Activated CD4-positive, CD25-positive, alpha-beta regulatory T cell treated with anti-CD3 and anti-CD28 coated beads, Interleukin-2, amount 50 U/mL, for 16 hours (primary cell): ENCODE data around the gene MAN1C1.

Source experiments
- DNase-seq: peaks from one replicate; pipeline ENCODE4 v3.0.0-alpha.2; 2020; ENCODE audit warnings: low read depth, low spot score

The MAN1C1 gene

DNA sequence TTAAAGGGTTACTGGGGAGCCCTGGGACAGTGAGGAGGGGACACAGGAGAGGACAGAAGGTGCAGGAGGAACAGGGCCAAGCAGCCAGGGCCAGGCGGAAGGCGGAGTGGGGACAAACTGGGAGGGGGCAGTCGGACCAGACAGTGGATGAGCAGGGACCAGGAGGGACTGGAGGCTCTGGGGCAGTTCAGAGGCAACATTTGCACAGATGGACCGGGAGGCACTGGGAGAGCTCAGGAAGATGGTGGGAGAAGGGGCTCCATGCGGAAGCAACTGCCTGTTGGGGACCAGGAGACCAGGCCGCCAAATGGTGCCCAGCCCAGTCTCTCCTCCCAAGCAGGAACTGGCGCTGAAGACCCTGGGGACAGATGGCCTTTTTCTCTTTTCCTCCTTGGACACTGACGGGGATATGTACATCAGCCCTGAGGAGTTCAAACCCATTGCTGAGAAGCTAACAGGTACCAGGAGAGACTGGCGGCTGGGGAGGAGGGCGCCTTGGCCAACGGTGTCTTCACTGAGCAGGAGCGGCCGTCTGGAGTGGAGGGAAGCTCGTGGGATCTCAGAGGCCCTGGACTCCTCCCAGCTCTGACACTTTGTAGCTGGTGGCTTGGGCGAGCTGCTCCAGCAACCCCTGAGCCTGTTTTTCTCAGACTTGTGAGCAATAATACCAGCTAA lies 184.2 kb downstream of the MAN1C1 start:
- no peak for DNase-seq

DNA sequence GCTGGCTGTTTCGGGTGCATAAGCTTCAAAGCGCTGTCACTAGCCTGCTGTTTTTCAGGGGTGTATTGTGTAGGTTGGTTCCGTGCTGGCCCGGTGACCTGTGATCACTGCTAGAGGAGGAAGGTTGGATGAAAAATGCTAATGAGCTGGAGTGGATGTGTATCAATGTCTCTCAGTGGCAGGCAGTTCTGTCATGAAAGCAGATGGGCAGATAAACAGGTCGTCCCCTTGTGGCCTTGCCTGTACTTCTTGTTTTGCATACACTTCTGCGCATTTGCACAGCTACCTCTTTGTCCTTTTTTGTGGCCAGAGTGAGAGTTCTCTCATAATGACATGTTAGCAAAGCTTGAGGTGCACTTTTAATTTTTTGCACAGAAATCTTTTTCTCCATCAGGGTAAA lies 186.3 kb downstream of the MAN1C1 start:
- no peak for DNase-seq

DNA sequence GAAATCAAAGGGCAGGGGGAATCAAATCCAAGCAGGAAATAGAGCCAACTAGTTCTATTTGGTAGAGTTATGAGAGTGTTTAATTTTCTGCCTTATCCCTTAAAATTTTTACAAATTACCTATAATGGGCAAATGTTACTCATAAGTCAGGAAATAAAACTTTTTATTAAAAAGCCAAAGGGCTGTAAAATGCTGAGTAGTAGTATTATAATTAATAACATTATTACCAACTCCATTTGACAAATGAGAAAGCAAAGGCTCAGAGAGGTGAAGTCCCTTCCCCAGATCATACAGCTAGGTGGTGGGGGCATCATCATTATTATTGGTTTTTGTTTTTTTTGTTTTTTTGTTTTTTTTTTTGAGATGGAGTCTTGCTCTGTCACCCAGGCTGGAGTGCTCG lies 186.8 kb downstream of the MAN1C1 start:
- DNase-seq: no peak

DNA sequence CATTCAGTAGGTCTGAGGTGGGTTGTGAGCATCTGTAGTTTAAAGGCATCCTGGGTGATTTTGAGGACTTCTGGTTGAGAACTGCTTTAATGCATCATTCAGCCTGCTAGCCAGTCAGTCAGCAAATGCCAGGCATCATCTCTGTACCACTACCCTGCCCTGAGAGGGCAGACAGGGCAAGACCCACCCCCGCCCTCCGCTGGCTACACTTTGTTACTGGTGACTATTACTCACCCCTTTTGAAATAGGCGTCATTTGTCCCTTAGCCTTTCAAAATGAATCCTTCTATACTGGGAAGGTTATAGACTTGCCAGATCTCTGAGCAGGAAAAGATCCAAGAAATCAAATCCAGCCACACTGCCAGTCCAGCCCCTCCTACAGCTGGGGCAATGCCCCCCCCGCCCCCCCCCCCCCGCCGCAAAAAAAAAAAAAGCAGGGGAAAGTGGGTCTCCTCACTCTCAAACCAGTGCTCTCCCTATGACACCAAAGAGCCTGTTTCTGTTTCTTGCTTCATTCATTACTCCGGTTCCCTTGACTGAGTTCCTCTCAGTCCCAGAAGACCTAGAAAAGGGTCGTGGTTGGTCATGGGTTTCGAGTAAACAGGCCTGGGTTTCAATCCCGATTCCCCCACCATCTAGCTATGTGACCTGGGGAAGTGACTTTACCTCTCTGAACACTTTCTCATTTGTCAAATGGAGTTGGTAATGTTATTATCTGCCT lies 187.8 kb downstream of the MAN1C1 start:
- no peak for DNase-seq

DNA sequence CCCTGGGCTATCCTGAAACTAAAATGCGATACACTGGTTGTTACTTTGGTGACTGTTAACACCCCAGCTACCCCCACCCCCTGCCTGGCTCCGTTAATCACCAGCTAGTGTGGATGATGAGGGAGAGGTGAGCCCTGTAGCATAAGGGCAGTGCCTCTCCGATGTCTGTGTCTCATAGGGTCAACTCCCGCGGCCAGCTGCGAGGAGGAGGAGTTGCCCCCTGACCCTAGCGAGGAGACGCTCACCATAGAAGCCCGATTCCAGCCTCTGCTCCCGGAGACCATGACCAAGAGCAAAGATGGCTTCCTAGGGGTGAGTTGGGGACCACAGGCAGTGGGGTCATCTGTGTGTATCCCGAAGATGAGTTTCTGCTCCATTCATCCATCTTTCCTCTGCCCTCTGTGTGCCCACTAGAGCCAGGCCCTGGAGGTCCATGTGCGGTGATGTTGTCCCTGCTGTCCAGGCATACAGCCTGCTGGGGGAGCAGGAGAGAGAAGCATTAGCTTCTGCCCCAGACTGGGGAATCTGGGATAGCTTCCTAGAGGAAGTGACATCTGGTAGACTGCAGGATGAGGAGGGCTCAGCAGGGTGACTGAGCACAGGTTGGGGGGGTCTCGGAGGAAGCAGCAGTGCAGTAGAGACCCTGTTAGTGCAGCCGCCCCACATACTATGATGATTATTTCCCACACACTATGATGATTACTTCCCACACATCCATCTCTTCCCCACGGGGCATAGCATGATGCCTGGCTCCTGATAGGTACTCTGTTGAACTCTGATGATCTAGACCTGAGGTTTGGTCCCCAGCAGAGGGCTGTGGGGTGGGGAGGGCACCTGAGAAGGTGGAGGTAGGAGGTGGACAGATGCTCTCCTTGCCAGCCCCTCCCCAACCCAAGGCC lies 188.6 kb downstream of the MAN1C1 start:
- no peak for DNase-seq

DNA sequence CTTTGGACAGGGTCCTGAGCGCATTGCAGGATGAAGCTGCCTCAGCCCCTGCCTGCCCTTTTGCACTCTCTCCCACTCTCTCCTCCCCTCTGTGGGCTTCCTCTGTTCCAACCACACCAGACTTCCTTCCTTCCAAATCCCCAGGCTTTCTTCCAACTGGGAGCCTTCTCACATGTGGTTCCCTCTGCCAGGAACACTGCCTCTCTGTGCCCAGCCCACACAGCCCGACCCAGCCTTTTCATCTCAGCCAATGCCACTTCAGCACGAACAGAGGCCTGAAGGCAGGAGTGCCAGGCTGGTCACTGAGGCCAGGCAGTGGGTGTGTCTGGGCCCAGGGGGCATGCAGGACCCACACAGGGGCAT lies 189.3 kb downstream of the MAN1C1 start:
- DNase-seq: no peak

DNA sequence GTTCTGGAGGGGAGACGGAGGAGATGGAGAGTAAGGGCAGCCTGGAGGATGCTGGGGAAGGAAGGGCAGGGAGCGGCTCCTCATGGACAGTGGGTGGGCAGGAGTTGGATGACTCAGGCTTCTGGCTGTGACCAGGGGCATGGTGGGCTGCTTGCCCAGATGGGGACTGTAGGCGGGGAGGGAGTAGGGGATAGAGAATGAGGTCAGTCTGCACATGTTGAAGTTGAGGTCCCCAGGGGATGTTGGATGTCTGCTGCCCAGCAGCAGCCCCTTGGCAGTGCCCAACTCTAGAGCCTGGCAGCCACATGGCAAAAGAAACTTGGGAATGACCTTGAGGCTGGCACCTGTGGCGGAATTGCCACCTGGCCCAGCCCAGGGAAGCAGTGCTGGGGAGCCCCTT lies 189.8 kb downstream of the MAN1C1 start:
- DNase-seq: no peak

DNA sequence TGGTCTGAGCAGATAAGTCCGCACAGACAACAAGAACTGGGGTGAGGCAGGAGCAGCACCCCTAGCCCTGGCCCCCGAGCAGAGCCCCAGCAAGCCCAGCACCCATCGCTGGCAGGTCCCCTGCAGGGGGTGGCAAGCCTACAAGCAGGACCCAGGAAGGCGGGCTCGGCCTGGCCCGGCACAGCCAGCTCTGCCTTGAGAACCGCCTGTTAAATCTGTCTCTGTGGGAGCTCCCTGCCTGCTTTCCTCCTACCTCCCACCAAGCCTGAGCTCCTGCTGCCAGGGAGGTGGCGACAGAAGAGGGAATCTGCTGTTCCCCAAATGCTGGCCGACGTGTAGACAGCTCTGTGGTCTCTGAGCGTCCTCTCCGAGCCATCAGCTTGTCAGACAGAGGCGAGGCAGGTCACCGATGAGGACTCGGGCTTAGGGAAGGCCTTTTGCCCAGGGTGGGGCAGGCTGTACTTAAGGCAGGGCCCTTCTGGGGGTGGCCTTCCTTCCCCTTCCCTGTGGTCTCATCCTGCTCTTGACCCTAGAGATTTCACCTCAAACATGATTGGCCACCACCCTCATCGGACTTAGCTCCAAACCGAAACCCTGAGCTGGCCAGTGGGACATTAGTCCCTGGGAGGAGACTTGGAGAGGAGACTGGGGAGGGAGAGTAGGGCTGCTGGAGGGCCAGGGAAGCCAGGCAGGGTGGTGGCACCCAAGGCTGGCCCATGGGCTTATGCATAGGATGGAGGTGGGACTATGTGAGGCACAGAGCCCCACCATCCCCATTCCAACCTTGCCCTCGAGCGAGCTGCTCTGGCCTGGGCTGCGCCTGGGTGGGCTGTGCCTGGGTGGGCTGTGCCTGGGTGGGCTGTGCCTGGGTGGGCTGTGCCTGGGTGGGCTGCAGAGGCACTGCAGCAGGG lies 191.1 kb downstream of the MAN1C1 start:
- no peak for DNase-seq

DNA sequence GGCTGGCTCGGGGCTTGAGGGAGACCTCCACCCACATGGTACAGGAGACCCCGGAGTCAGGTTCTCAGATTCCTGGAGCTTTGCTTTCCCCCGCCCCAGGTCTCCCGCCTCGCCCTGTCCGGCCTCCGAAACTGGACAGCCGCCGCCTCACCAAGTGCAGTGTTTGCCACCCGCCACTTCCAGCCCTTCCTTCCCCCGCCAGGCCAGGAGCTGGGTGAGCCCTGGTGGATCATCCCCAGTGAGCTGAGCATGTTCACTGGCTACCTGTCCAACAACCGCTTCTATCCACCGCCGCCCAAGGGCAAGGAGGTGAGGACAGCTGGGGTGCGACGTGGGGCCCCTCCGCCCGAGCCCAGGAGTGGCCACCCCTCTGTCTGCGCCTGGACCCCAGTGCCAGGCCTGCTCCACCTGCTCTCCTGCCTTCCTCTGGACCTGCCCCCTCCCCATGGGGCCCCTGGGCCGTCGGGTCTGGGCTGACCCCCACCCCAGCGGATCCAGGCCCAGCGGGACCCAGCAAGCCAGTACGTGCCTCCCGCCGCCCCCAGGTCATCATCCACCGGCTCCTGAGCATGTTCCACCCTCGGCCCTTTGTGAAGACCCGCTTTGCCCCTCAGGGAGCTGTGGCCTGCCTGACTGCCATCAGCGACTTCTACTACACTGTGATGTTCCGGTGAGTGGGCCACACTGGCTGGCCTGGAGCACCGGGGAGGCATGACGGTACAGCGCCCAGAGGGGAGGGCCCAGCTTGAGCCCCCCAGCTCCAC lies 192.1 kb downstream of the MAN1C1 start:
- DNase-seq: no peak

DNA sequence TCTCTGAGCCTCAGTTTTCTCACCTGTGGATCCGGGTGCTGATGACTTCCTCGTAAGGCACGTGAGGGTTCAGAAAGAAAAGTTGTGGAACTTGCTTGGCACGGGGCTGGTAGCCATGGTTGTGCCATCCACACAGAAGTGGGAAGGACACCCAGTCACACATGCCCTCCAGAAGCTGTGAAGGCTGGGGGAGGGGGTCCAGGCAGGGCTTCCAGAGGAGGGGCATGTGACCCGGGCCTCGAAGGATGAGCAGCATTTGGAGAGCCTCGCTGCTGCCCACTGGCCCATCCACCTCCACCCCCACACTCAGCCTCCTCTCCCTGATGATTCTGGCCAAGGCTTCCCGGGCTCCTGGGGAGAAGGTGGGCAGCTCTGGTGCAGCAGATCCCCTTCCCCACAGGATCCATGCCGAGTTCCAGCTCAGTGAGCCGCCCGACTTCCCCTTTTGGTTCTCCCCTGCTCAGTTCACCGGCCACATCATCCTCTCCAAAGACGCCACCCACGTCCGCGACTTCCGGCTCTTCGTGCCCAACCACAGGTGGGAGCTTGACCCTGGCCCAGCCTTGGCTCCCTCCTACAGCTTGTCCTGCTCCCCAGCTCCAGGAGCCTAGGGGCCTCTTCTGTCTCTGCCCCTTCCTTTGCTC lies 192.8 kb downstream of the MAN1C1 start:
- DNase-seq: no peak

DNA sequence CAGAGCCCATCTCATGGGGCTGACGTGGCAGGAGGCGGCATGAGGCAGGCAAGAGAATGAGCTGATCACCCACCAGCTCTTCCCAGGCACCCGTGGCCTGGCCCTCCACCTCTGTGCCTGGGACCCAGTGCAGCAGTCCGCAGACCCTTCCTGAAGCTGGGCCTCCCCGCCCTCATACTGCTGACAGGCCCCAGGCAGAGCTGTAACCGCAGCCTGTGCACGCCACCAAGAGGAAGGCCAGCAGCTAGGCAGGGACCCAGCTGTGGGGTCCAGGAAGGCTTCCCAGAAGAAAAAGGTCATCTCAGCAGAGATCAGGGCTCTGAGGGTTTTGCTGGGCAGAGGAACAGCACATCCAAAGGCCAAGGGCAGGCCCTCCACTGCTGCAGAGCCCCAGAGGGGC lies 193.3 kb downstream of the MAN1C1 start:
- no peak for DNase-seq

DNA sequence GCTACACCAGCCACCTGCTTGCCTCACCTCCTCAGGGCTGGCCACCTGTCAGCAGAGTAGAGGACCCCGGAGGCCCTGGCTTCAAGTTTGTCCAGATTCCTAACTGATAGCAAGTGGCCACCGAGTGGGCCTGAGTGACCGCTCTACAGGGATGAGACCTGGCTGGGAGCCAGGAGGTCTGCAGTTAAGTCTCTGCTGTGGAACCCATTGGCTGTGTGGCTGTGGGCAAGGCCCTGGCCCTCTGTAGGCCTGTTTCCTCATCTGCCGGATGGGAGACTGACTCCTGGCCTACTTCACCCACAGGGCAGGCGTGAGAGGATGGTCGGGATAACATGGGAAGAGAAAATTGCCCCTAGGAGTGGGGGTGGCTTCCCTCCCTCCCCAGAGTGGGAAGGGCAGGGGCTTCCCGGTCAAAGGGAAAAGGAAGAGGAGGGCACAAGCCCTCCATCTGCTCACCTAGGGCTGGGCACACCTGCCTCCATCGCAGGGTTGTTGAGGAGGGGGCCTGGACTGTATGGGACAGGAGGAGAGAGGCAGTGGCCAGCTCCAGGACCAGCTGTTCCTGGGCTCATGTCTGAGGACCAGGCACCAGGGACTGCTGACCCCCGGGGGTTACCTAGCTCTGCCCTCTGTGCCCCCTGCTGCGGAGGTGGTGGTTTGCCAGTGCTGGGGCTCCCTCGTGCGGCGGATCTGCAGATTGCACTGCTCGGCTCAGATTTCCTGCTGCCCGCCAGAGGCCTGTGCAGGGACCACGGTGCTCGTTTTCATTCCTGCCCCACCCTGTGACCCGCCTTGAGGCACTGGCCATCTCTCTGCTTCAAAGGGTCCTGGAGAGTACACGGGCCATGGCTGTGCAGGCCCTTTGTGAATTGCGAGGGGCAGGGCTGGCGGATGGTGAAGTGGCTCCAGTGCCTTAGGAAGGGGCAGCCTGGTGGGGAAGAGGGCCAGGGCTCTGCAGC lies 194.0 kb downstream of the MAN1C1 start:
- peak; percentile 65 for DNase-seq

DNA sequence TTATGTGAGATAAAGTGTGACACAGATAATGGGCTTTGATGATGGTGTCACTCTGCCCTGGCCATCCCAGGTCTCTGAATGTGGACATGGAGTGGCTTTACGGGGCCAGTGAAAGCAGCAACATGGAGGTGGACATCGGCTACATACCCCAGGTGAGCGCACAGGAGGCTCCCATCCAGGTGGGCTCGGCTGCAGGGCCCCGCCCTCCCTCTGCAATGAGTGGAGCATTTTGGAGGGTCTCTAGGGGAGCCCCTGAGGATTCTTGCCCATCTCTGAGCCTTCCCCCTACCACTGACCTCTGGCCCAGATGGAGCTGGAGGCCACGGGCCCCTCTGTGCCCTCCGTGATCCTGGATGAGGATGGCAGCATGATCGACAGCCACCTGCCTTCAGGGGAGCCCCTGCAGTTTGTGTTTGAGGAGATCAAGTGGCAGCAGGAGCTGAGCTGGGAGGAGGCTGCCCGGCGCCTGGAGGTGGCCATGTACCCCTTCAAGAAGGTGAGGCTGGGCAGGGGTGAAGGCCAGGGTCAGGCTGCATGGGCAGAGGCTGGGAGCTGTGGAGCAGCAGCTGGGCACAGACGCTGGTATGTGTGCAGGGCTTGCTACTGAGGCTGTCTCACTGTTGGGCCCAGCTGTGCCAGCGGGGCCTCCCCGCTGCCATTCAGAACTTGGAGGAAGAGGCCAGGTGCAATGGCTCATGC lies 194.9 kb downstream of the MAN1C1 start:
- no peak for DNase-seq

DNA sequence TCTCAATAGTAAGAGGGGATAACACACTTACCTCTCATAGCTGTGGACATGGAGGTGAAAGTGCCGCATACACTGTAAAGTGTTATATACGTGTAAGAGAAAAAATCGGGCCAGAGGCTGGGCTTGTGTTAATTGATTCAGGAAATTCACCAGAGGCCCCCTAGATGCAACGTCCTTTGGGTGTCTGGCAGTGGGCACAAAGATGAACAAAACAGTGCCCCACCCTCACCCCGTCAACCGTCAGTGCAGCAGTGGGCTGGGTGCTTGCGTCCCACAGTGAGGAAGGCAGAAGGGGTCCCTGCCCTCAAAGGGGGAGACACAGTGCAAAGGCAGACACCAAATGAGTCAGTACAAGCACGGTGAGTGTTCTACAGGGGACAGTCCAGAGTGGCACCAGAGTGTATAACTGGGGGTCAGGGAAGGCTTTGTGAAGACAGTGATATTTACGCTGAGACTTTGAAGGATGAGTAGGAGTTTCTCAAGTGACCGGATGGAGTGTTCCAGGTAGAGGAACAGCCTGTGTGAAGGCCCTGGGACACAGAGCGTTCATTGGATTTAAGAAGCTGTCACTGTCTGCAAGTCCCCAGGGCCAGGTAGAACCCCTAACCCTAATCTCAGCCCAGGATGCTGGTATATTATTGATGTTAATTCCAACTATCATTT lies 196.6 kb downstream of the MAN1C1 start:
- DNase-seq: no peak

DNA sequence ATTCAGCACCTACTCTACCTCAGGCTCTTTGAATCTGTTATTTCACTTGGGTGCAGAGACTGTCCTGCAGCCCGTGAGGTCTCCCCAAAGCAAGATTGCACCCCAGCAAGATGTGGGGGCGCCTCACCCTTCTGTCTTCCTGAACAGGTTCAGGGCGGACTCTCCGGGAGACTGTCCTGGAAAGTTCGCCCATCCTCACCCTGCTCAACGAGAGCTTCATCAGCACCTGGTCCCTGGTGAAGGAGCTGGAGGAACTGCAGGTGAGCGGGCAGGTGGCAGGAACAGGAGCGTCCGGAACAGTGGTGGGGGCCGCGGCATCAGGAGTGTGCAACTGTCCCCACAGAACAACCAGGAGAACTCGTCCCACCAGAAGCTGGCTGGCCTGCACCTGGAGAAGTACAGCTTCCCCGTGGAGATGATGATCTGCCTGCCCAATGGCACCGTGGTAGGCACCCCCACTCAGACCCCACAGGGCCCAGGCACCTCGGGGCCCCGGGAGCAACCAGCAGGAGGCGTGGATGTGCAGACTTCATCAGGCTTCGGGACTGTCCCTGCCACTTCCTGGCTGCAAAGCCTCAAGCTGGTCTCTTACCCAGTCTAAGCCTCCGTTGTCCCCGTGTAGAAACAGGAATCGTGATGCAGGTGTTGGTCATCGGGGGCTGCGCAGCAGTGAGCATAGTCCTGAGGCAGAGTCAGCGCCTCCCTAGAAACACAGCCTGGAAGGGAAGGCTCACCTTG lies 197.3 kb downstream of the MAN1C1 start:
- no peak for DNase-seq

DNA sequence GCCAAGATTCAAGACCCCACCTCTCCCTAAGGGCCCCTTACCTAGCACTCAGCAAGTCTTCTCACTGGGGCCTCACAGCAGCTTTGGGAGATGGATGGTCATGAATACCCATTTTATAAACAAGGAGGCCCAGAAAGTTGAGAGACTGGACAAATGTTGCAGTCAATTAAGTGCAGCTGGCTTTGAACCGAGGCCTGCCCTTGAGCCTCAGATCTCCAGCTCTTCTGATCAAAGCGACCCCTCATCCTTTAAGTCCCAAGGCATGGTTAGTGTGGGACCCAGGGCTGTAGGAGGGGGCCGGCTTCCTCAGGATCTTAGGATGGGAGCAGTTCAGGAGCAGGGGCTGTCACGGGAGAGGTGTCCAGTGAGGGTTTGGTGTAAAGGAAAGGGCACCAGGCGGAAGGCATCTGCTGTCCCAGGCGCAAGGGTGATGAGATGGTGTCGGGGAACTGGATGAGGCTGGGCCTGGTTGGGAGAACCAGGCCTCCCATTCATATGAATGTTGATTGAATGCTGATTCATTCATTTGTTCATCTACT lies 198.0 kb downstream of the MAN1C1 start:
- DNase-seq: no peak
